ENCODE measurements around the gene ANXA2.
A peak's percentile ranks its signal among the peaks of the same experiment; 100 is the strongest.
"Not testable (repeated sequence)": the region's sequence is repeated elsewhere in the genome, so short reads cannot be mapped to it uniquely, and the experiment has no call there.

Gene ANXA2

GRCh38 chr15:60363903-60364611 is 33.7 kb downstream of the ANXA2 start:
- DNase-seq: no peak

GRCh38 chr15:60363087-60363549 is 34.7 kb downstream of the ANXA2 start:
- peak; percentile 44 for DNase-seq

GRCh38 chr15:60362321-60363086 is 35.3 kb downstream of the ANXA2 start:
- DNase-seq: no peak

GRCh38 chr15:60359738-60360137 is 38.0 kb downstream of the ANXA2 start:
- not testable (repeated sequence) for DNase-seq

- DNase-seq: no peak
These were observed 38.7 kb downstream of the ANXA2 start for GRCh38 chr15:60358935-60359682.

- DNase-seq: no peak
These were observed 41.0 kb downstream of the ANXA2 start for GRCh38 chr15:60356832-60357231.

- no peak for DNase-seq
These were observed 42.5 kb downstream of the ANXA2 start for GRCh38 chr15:60355148-60355857.

GRCh38 chr15:60353245-60353920 is 44.4 kb downstream of the ANXA2 start:
- no peak for DNase-seq

- DNase-seq: no peak
These were observed 45.3 kb downstream of the ANXA2 start for GRCh38 chr15:60352525-60352924.

- no peak for DNase-seq
These were observed 46.7 kb downstream of the ANXA2 start for GRCh38 chr15:60351066-60351465.

GRCh38 chr15:60350108-60350507 is 47.7 kb downstream of the ANXA2 start:
- DNase-seq: no peak

- no peak for DNase-seq
These were observed 48.2 kb downstream of the ANXA2 start for GRCh38 chr15:60349589-60349988.

- DNase-seq: no peak
These were observed 50.2 kb downstream of the ANXA2 start for GRCh38 chr15:60347480-60348049.

GRCh38 chr15:60346653-60347052 is 51.1 kb downstream of the ANXA2 start:
- no peak for DNase-seq

GRCh38 chr15:60346077-60346476 is 51.7 kb downstream of the ANXA2 start:
- DNase-seq: no peak

GRCh38 chr15:60345598-60345997 is 52.2 kb downstream of the ANXA2 start:
- DNase-seq: no peak

- DNase-seq: no peak
These were observed 52.8 kb downstream of the ANXA2 start for GRCh38 chr15:60344987-60345386.

- no peak for DNase-seq
These were observed 53.3 kb downstream of the ANXA2 start for GRCh38 chr15:60344461-60344860.

GRCh38 chr15:60343221-60343970 is 54.4 kb downstream of the ANXA2 start:
- DNase-seq: no peak

GRCh38 chr15:60340207-60340921 is 57.4 kb downstream of the ANXA2 start:
- DNase-seq: no peak

GRCh38 chr15:60339236-60339635 is 58.5 kb downstream of the ANXA2 start:
- DNase-seq: no peak
